ENCODE data around the gene TWIST1.

TWIST1 gene

DNA sequence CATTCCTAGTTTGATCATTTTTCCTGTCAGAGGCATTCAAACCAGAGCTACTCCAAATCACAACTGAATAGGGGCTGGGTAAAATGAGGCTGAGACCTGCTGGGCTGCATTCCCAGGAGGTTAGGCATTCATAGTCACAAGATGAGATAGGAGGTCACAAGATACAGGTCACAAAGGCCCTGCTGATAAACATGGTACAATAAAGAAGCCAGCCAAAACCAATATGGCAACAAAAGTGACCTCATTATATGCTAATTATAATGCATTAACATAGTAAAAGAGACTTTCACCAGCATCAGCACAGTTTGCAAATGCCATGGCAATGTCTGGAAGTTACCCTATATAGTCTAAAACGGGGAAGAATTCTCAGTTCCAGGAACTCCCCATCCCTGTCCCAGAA lies 37.3 kb downstream of the TWIST1 start:
- H3K4me3 ChIP-seq (ENCODE audit: low read depth, low read length), result no peak overlapping the region
- DNase-seq (ENCODE audit: low read depth), result no peak
- TF ChIP-seq MYC (IDR thresholded peaks at IDR 0.05; ENCODE audit: low read depth, low read length) (no peak), POLR2A (IDR thresholded peaks at IDR 0.05; ENCODE audit: extremely low read depth, insufficient read length) (no peak)
- TF ChIP-seq, protein P1, sequence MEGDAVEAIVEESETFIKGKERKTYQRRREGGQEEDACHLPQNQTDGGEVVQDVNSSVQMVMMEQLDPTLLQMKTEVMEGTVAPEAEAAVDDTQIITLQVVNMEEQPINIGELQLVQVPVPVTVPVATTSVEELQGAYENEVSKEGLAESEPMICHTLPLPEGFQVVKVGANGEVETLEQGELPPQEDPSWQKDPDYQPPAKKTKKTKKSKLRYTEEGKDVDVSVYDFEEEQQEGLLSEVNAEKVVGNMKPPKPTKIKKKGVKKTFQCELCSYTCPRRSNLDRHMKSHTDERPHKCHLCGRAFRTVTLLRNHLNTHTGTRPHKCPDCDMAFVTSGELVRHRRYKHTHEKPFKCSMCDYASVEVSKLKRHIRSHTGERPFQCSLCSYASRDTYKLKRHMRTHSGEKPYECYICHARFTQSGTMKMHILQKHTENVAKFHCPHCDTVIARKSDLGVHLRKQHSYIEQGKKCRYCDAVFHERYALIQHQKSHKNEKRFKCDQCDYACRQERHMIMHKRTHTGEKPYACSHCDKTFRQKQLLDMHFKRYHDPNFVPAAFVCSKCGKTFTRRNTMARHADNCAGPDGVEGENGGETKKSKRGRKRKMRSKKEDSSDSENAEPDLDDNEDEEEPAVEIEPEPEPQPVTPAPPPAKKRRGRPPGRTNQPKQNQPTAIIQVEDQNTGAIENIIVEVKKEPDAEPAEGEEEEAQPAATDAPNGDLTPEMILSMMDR (IDR thresholded peaks at IDR 0.05; ENCODE audit: low read depth, low read length), result no peak
- TF ChIP-seq, protein P2, sequence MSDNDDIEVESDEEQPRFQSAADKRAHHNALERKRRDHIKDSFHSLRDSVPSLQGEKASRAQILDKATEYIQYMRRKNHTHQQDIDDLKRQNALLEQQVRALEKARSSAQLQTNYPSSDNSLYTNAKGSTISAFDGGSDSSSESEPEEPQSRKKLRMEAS (IDR thresholded peaks at IDR 0.05; ENCODE audit: low read depth, low read length), result no peak

DNA sequence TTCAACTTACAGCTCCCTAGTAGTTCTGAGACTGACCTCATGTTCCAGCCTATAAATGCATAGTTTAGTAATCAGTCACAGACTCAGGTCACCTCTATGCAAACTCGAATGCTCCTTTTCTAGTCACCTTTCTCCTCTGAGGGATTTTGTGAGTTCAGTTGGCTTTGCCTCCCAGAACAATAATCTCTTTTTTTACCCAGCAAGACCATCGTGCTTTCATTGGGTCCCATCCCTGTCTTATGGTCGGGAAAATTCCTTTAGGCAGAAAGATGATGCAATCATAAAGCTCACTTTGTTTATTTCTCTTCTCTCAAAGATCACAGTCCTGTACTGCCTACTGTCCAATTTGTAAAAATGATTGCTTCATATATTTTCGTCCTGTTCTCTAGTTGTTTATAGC lies 38.4 kb downstream of the TWIST1 start:
- TF ChIP-seq MYC (IDR thresholded peaks at IDR 0.05; ENCODE audit: low read depth, low read length), result no peak
- TF ChIP-seq, protein P2 (IDR thresholded peaks at IDR 0.05; ENCODE audit: low read depth, low read length), result no peak
- no peak for TF ChIP-seq POLR2A (IDR thresholded peaks at IDR 0.05; ENCODE audit: extremely low read depth, insufficient read length)
- TF ChIP-seq, protein P1 (IDR thresholded peaks at IDR 0.05; ENCODE audit: low read depth, low read length), result no peak
- no peak for DNase-seq (ENCODE audit: low read depth)
- H3K4me3 ChIP-seq (ENCODE audit: low read depth, low read length), result no peak overlapping the region

DNA sequence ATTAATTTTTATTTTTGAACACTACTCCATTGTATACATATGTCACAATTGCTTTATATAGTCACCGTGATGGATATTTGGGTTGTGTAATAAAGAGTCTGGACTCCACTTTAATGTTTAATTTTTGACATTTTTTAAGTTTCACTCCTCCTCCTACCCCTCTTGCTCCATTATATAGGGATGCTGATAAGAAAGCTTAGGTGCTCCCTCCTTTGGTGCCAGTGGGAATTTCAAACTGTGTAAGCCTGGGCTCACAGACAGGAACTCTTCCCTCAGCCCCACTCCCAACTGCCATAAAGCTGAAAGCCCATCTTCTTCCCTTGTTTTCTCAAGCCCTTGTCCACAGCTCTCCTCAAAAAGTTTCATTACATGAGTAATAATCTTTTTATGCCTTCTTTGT lies 47.6 kb downstream of the TWIST1 start:
- no peak for DNase-seq (ENCODE audit: low read depth)
- H3K4me3 ChIP-seq (ENCODE audit: low read depth, low read length), result no peak overlapping the region
- TF ChIP-seq, protein P2 (IDR thresholded peaks at IDR 0.05; ENCODE audit: low read depth, low read length), result no peak
- TF ChIP-seq MYC (IDR thresholded peaks at IDR 0.05; ENCODE audit: low read depth, low read length) (no peak), POLR2A (IDR thresholded peaks at IDR 0.05; ENCODE audit: extremely low read depth, insufficient read length) (no peak)
- TF ChIP-seq, protein P1 (IDR thresholded peaks at IDR 0.05; ENCODE audit: low read depth, low read length), result no peak

DNA sequence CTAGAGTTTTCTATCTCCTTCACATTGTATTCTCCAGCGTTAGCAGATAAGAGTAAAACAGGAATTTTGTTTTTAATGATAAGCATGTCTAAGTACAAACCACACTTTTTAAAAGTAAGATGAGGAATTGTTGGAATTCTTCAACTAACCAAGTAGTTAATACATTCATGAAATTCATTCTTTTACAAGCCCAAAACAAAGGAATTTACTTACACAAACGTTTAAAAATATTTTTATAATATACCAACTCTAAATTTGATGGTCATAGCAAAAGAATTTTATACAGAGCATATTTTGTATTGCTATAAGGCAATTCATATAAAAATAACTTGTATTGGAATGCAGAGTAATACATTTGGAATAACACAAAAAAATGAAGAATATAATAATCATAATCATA lies 51.3 kb downstream of the TWIST1 start:
- no peak overlapping the region for H3K4me3 ChIP-seq (ENCODE audit: low read depth, low read length)
- TF ChIP-seq, protein P2 (IDR thresholded peaks at IDR 0.05; ENCODE audit: low read depth, low read length), result no peak
- TF ChIP-seq POLR2A (IDR thresholded peaks at IDR 0.05; ENCODE audit: extremely low read depth, insufficient read length) (no peak), MYC (IDR thresholded peaks at IDR 0.05; ENCODE audit: low read depth, low read length) (no peak)
- DNase-seq (ENCODE audit: low read depth), result no peak
